Measurements from ENCODE around the gene MLLT1.

GRCh38 chr19:6241056-6241455 lies 38.7 kb downstream of the MLLT1 start:
- TF ChIP-seq, protein P1, sequence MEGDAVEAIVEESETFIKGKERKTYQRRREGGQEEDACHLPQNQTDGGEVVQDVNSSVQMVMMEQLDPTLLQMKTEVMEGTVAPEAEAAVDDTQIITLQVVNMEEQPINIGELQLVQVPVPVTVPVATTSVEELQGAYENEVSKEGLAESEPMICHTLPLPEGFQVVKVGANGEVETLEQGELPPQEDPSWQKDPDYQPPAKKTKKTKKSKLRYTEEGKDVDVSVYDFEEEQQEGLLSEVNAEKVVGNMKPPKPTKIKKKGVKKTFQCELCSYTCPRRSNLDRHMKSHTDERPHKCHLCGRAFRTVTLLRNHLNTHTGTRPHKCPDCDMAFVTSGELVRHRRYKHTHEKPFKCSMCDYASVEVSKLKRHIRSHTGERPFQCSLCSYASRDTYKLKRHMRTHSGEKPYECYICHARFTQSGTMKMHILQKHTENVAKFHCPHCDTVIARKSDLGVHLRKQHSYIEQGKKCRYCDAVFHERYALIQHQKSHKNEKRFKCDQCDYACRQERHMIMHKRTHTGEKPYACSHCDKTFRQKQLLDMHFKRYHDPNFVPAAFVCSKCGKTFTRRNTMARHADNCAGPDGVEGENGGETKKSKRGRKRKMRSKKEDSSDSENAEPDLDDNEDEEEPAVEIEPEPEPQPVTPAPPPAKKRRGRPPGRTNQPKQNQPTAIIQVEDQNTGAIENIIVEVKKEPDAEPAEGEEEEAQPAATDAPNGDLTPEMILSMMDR (IDR thresholded peaks at IDR 0.05), result no peak
- TF ChIP-seq POLR2A (IDR thresholded peaks at IDR 0.05), result no peak
- TF ChIP-seq EP300 (IDR thresholded peaks at IDR 0.05), result no peak
- TF ChIP-seq POLR2AphosphoS5 (IDR thresholded peaks at IDR 0.05), result no peak

Data from suprapubic skin (tissue), 4 donors.